NCI-H1048 (cell line): ENCODE data around the gene COLEC12.
"Not testable (repeated sequence)": the region's sequence is repeated elsewhere in the genome, so short reads cannot be mapped to it uniquely, and the experiment has no call there.

Experiments used
- DNase-seq: peaks from one replicate; lab custom pipeline; 2025; lab: John Stamatoyannopoulos, UW

COLEC12 gene

GRCh38 chr18:407626-408224 lies 92.8 kb downstream of the COLEC12 start:
- DNase-seq: no peak

GRCh38 chr18:407191-407590 lies 93.3 kb downstream of the COLEC12 start:
- no peak for DNase-seq

- no peak for DNase-seq
Observed at GRCh38 chr18:406677-407076, 93.8 kb downstream of the COLEC12 start.

- not testable (repeated sequence) for DNase-seq
Observed at GRCh38 chr18:405006-405405, 95.5 kb downstream of the COLEC12 start.

GRCh38 chr18:404061-404636 lies 96.4 kb downstream of the COLEC12 start:
- no peak for DNase-seq

- DNase-seq: no peak
Observed at GRCh38 chr18:402129-402528, 98.4 kb downstream of the COLEC12 start.

- DNase-seq: no peak
Observed at GRCh38 chr18:400456-400855, 100.0 kb downstream of the COLEC12 start.

- no peak for DNase-seq
Observed at GRCh38 chr18:399631-400135, 100.8 kb downstream of the COLEC12 start.

- DNase-seq: no peak
Observed at GRCh38 chr18:398935-399630, 101.4 kb downstream of the COLEC12 start.

GRCh38 chr18:396556-396955 lies 103.9 kb downstream of the COLEC12 start:
- DNase-seq: no peak

- DNase-seq: no peak
Observed at GRCh38 chr18:396251-396555, 104.3 kb downstream of the COLEC12 start.

- DNase-seq: no peak
Observed at GRCh38 chr18:395456-396250, 104.8 kb downstream of the COLEC12 start.

GRCh38 chr18:394987-395362 lies 105.5 kb downstream of the COLEC12 start:
- no peak for DNase-seq

GRCh38 chr18:394262-394986 lies 106.1 kb downstream of the COLEC12 start:
- no peak for DNase-seq

- DNase-seq: no peak
Observed at GRCh38 chr18:393574-393957, 106.9 kb downstream of the COLEC12 start.

GRCh38 chr18:392928-393573 lies 107.5 kb downstream of the COLEC12 start:
- DNase-seq: no peak

- DNase-seq: no peak
Observed at GRCh38 chr18:390741-391478, 109.6 kb downstream of the COLEC12 start.

- DNase-seq: no peak
Observed at GRCh38 chr18:389658-390357, 110.7 kb downstream of the COLEC12 start.

- no peak for DNase-seq
Observed at GRCh38 chr18:388200-388599, 112.3 kb downstream of the COLEC12 start.

GRCh38 chr18:386994-387393 lies 113.5 kb downstream of the COLEC12 start:
- no peak for DNase-seq
